HEK293T (cell line): ENCODE results near the gene MAPK8IP1.

Source experiments
- ELF4 ChIP-seq: fragments of 450-650 bp; IDR thresholded peaks from 2 replicates; pipeline ENCODE4 v1.6.1; 2017; ENCODE audit warnings: antibody characterized with exemption
- FOXA1 ChIP-seq: fragments of 450-650 bp; IDR thresholded peaks from 2 replicates; pipeline ENCODE4 v1.6.1; 2016; ENCODE audit warnings: mild to moderate bottlenecking
- FOXK2 ChIP-seq: fragments of 450-650 bp; IDR thresholded peaks from 2 replicates; pipeline ENCODE4 v1.6.1; 2016; ENCODE audit warnings: mild to moderate bottlenecking
- FOXM1 ChIP-seq: fragments of 450-650 bp; IDR thresholded peaks from 2 replicates; pipeline ENCODE4 v1.6.1; 2017; ENCODE audit warnings: mild to moderate bottlenecking, borderline replicate concordance
- HDGF ChIP-seq: fragments of 450-650 bp; IDR thresholded peaks from 2 replicates; pipeline ENCODE4 v1.6.1; 2017; ENCODE audit warnings: antibody characterized with exemption, borderline replicate concordance
- L3MBTL2 ChIP-seq: fragments of 450-650 bp; conservative IDR thresholded peaks from 2 replicates; pipeline ENCODE4 v1.6.1; 2016; ENCODE audit warnings: mild to moderate bottlenecking
- NFRKB ChIP-seq: fragments of 450-650 bp; IDR thresholded peaks from 2 replicates; pipeline ENCODE4 v1.6.1; 2016; ENCODE audit warnings: mild to moderate bottlenecking, moderate library complexity
- SUZ12 ChIP-seq: fragments of 450-650 bp; IDR thresholded peaks from 2 replicates; pipeline ENCODE4 v1.6.1; 2016; ENCODE audit warnings: mild to moderate bottlenecking
- TARDBP ChIP-seq: fragments of 450-650 bp; IDR thresholded peaks from 2 replicates; pipeline ENCODE4 v1.6.1; 2016

DNA sequence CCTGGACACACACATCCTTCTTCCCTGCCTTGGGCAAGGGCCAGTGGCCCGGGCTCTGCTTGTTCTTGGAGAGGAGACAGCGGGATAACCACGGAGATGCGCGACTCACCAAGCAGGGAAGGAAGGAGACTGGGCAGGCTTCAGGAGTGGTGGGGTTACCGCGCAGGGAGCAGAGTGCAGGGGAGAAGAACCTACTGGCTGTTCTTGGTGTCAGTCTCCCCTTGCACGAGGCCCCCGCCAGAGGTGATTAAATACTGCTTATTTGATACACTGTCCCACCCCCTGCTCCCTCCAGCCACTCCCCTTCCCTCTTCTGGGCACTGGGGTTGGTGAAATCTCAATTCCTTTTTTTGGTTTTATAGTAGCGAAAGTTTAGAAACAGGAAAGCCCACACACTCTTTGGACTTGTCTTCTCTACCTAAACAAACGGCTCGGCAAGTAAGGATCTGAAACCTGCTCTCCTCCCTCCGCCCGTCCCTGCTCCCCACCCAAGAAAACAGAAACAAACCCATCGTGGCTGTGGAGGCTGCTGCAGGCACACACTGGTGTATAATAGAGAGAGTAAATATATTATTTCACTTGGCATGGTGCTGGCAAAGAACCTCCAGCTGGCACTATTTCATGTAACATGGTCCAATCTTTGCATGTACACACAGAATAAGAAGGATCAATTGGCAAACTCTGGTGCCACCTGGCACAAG lies 47.8 kb downstream of the MAPK8IP1 start:
- no peak for TF ChIP-seq FOXA1
- no peak for TF ChIP-seq TARDBP
- TF ChIP-seq NFRKB = no peak
- no peak for TF ChIP-seq FOXK2
- no peak for TF ChIP-seq L3MBTL2
- TF ChIP-seq SUZ12 = no peak
- no peak for TF ChIP-seq FOXM1
- TF ChIP-seq HDGF = no peak
- TF ChIP-seq ELF4 = no peak
